K562 (cell line): Measurements from ENCODE around the gene ADAM10. TPM values are rescaled to one million over a fixed set of nuclear protein-coding genes. Genes with fewer than 3 reads are reported as not detected.

Source experiments
- ARNT ChIP-seq, 2 experiments: fragments of 450-650 bp; IDR thresholded peaks; 2 replicates each; pipeline ENCODE4 v1.6.1; 2016; ENCODE audit warnings: mild to moderate bottlenecking in 1 of 2
- KLF16 ChIP-seq: IDR thresholded peaks from 2 replicates; pipeline ENCODE4 v1.6.1; 2016; ENCODE audit warnings: antibody characterized with exemption
- MAFF ChIP-seq: IDR thresholded peaks from 2 replicates; pipeline ENCODE4 v1.6.1; 2012; ENCODE audit warnings: low read length, improper control_type of control experiment
- MAFG ChIP-seq: fragments of 450-650 bp; conservative IDR thresholded peaks from 2 replicates; pipeline ENCODE4 v1.6.1; 2016; ENCODE audit warnings: missing genetic modification characterization, missing compliant biosample characterization
- NFE2L1 ChIP-seq: fragments of 450-650 bp; IDR thresholded peaks from 2 replicates; pipeline ENCODE4 v1.6.1; 2016; ENCODE audit warnings: missing genetic modification characterization, low read depth, mild to moderate bottlenecking, missing compliant biosample characterization, moderate library complexity, borderline replicate concordance
- RBM34 ChIP-seq: fragments of 200-400 bp; formaldehyde crosslinking; IDR thresholded peaks from 2 replicates; pipeline ENCODE4 v1.6.1; 2018; ENCODE audit warnings: low read length, borderline replicate concordance; ENCODE audit not compliant: insufficient read depth
- SP2 ChIP-seq: IDR thresholded peaks from 2 replicates; pipeline ENCODE4 v1.6.1; 2011; ENCODE audit warnings: mild to moderate bottlenecking, low read depth, low read length, moderate library complexity; ENCODE audit not compliant: poor library complexity, severe bottlenecking; ENCODE audit errors: extremely low read depth
- TFAM ChIP-seq: fragments of 250-450 bp; sonication (Bioruptor Pico); conservative IDR thresholded peaks from 2 replicates; pipeline ENCODE4 v1.5.0; 2021; ENCODE audit warnings: mild to moderate bottlenecking, moderate library complexity
- THRAP3 ChIP-seq: fragments of 450-650 bp; IDR thresholded peaks from 2 replicates; pipeline ENCODE4 v1.6.1; 2016; ENCODE audit warnings: mild to moderate bottlenecking, inconsistent platforms, borderline replicate concordance
- TRIM24 ChIP-seq, 2 experiments: fragments of 450-650 bp; IDR thresholded peaks; 2 replicates each; pipeline ENCODE4 v1.6.1; 2016
- ZNF133 ChIP-seq: fragments of 250-450 bp; sonication (Bioruptor Pico); IDR thresholded peaks from 2 replicates; pipeline ENCODE4 v1.4.0; 2020; ENCODE audit warnings: mild to moderate bottlenecking
- ZNF766 ChIP-seq: fragments of 200-800 bp; sonication (Bioruptor generic); conservative IDR thresholded peaks from 2 replicates; pipeline ENCODE4 v1.6.1; 2016; ENCODE audit warnings: missing genetic modification characterization, missing compliant biosample characterization
- polyA plus RNA-seq, 8 experiments: library from polyadenylated mRNA; depleted of rRNA in 4 of 8; stranded (reverse) in 5 of 8; unstranded in 3 of 8; fragments of >200 nt; fragmentation: Nextera tagmentation in 2 of 8; fragmentation: Illumina TruSeq in 1 of 8; extraction: Ambion mirVana in 2 of 8; extraction: Trizol in 1 of 8; gene quantifications; 2 replicates each; pipeline versions ENCODE4 v1.2.1 to v1.2.3, GENCODE V29; 2011 to 2014; ENCODE audit warnings: inconsistent platforms in 1 of 8, missing spikeins in 1 of 8
- total RNA-seq, 7 experiments: library from RNA; depleted of rRNA in 6 of 7; stranded (reverse); fragments of >200 nt in 6 of 7; fragmentation: Illumina TruSeq in 2 of 7; extraction: Trizol in 2 of 7; gene quantifications; 2 replicates each; pipeline versions ENCODE4 v1.2.1 to v1.2.3, GENCODE V29; 2011 to 2021; ENCODE audit warnings: low replicate concordance in 1 of 7
- TF ChIP-seq, protein P1 (sequence below): fragments of 450-650 bp; IDR thresholded peaks from 2 replicates; pipeline ENCODE4 v1.6.1; 2016; ENCODE audit warnings: mild to moderate bottlenecking, moderate library complexity
- TF ChIP-seq, protein P2 (sequence below): fragments of 450-650 bp; IDR thresholded peaks from 2 replicates; pipeline ENCODE4 v1.6.1; 2016; ENCODE audit warnings: borderline replicate concordance
- TF ChIP-seq, protein P3 (sequence below): fragments of 450-650 bp; formaldehyde crosslinking; IDR thresholded peaks from 2 replicates; pipeline ENCODE4 v1.4.0; 2020; ENCODE audit warnings: mild to moderate bottlenecking, moderate library complexity

ADAM10 gene
- total and polyA plus RNA-seq, 9 of the 15 experiments (the other 6 are each of a cell fraction or from before 2014, with no cell fraction given) = 11.9 to 152 (median 57.3) TPM

DNA sequence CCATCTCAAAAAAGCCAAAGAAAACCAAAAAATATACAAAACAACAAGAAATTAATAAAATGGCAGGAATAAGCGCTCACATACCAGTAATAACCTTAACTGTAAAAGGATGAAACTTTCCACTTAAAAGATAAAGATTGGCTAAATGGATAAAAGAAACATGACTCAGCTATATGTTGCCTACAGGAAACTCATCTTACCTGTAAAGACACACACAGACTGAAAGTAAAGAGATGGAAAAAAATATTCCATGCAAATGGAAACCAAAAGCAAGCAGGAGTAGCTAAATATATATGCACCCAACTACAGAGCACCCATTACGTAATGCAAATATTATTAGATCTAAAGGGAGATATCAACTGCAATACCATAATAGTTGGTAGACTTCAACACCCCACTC, 49.7 kb downstream of the ADAM10 start (continued):
- TF ChIP-seq, protein P1, sequence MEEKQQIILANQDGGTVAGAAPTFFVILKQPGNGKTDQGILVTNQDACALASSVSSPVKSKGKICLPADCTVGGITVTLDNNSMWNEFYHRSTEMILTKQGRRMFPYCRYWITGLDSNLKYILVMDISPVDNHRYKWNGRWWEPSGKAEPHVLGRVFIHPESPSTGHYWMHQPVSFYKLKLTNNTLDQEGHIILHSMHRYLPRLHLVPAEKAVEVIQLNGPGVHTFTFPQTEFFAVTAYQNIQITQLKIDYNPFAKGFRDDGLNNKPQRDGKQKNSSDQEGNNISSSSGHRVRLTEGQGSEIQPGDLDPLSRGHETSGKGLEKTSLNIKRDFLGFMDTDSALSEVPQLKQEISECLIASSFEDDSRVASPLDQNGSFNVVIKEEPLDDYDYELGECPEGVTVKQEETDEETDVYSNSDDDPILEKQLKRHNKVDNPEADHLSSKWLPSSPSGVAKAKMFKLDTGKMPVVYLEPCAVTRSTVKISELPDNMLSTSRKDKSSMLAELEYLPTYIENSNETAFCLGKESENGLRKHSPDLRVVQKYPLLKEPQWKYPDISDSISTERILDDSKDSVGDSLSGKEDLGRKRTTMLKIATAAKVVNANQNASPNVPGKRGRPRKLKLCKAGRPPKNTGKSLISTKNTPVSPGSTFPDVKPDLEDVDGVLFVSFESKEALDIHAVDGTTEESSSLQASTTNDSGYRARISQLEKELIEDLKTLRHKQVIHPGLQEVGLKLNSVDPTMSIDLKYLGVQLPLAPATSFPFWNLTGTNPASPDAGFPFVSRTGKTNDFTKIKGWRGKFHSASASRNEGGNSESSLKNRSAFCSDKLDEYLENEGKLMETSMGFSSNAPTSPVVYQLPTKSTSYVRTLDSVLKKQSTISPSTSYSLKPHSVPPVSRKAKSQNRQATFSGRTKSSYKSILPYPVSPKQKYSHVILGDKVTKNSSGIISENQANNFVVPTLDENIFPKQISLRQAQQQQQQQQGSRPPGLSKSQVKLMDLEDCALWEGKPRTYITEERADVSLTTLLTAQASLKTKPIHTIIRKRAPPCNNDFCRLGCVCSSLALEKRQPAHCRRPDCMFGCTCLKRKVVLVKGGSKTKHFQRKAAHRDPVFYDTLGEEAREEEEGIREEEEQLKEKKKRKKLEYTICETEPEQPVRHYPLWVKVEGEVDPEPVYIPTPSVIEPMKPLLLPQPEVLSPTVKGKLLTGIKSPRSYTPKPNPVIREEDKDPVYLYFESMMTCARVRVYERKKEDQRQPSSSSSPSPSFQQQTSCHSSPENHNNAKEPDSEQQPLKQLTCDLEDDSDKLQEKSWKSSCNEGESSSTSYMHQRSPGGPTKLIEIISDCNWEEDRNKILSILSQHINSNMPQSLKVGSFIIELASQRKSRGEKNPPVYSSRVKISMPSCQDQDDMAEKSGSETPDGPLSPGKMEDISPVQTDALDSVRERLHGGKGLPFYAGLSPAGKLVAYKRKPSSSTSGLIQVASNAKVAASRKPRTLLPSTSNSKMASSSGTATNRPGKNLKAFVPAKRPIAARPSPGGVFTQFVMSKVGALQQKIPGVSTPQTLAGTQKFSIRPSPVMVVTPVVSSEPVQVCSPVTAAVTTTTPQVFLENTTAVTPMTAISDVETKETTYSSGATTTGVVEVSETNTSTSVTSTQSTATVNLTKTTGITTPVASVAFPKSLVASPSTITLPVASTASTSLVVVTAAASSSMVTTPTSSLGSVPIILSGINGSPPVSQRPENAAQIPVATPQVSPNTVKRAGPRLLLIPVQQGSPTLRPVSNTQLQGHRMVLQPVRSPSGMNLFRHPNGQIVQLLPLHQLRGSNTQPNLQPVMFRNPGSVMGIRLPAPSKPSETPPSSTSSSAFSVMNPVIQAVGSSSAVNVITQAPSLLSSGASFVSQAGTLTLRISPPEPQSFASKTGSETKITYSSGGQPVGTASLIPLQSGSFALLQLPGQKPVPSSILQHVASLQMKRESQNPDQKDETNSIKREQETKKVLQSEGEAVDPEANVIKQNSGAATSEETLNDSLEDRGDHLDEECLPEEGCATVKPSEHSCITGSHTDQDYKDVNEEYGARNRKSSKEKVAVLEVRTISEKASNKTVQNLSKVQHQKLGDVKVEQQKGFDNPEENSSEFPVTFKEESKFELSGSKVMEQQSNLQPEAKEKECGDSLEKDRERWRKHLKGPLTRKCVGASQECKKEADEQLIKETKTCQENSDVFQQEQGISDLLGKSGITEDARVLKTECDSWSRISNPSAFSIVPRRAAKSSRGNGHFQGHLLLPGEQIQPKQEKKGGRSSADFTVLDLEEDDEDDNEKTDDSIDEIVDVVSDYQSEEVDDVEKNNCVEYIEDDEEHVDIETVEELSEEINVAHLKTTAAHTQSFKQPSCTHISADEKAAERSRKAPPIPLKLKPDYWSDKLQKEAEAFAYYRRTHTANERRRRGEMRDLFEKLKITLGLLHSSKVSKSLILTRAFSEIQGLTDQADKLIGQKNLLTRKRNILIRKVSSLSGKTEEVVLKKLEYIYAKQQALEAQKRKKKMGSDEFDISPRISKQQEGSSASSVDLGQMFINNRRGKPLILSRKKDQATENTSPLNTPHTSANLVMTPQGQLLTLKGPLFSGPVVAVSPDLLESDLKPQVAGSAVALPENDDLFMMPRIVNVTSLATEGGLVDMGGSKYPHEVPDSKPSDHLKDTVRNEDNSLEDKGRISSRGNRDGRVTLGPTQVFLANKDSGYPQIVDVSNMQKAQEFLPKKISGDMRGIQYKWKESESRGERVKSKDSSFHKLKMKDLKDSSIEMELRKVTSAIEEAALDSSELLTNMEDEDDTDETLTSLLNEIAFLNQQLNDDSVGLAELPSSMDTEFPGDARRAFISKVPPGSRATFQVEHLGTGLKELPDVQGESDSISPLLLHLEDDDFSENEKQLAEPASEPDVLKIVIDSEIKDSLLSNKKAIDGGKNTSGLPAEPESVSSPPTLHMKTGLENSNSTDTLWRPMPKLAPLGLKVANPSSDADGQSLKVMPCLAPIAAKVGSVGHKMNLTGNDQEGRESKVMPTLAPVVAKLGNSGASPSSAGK = no peak
- TF ChIP-seq TRIM24 (IDR thresholded peaks at IDR 0.05) (peak in 1 of 2 experiments; percentile 43; a peak in 2 of 4 replicates), KLF16 (no peak), MAFG (tag) (peak; percentile 68), RBM34 (no peak), SP2 (no peak), MAFF (peak; percentile 52), ZNF133 (no peak), ZNF766 (no peak), ARNT (IDR thresholded peaks at IDR 0.05) (no peak), TFAM (CRISPR knock-in tag) (no peak), NFE2L1 (peak; percentile 34; the same call in 1 of the 2 replicates), THRAP3 (no peak)
- TF ChIP-seq, protein P2, sequence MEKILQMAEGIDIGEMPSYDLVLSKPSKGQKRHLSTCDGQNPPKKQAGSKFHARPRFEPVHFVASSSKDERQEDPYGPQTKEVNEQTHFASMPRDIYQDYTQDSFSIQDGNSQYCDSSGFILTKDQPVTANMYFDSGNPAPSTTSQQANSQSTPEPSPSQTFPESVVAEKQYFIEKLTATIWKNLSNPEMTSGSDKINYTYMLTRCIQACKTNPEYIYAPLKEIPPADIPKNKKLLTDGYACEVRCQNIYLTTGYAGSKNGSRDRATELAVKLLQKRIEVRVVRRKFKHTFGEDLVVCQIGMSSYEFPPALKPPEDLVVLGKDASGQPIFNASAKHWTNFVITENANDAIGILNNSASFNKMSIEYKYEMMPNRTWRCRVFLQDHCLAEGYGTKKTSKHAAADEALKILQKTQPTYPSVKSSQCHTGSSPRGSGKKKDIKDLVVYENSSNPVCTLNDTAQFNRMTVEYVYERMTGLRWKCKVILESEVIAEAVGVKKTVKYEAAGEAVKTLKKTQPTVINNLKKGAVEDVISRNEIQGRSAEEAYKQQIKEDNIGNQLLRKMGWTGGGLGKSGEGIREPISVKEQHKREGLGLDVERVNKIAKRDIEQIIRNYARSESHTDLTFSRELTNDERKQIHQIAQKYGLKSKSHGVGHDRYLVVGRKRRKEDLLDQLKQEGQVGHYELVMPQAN = no peak
- TF ChIP-seq, protein P3, sequence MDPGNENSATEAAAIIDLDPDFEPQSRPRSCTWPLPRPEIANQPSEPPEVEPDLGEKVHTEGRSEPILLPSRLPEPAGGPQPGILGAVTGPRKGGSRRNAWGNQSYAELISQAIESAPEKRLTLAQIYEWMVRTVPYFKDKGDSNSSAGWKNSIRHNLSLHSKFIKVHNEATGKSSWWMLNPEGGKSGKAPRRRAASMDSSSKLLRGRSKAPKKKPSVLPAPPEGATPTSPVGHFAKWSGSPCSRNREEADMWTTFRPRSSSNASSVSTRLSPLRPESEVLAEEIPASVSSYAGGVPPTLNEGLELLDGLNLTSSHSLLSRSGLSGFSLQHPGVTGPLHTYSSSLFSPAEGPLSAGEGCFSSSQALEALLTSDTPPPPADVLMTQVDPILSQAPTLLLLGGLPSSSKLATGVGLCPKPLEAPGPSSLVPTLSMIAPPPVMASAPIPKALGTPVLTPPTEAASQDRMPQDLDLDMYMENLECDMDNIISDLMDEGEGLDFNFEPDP (CRISPR knock-in tag) = no peak
